Liver (tissue), 9 donors: ENCODE measurements around the gene CASQ1. TPM values are rescaled to one million over a fixed set of nuclear protein-coding genes. Genes with fewer than 3 reads are reported as not detected.

Experiments used
- DNase-seq: peaks from one replicate; pipeline ENCODE4 v3.0.0-alpha.2; 2017; ENCODE audit warnings: low spot score
- H3K27ac ChIP-seq, 2 donors: one replicate each; pipeline ENCODE4 v1.7.0; 2013; ENCODE audit warnings: inconsistent platforms in 2 of 2, low read length in 2 of 2, control low read depth in 1 of 2, low read depth in 1 of 2, mild to moderate bottlenecking in 1 of 2
- H3K27me3 ChIP-seq, 4 donors: one replicate each; pipeline versions ENCODE4 v1.6.1 to v1.7.0; 2013; ENCODE audit warnings: low read length in 3 of 4, inconsistent platforms in 1 of 4, mild to moderate bottlenecking in 1 of 4, moderate library complexity in 1 of 4; ENCODE audit not compliant: control insufficient read depth in 4 of 4, insufficient read depth in 4 of 4
- H3K36me3 ChIP-seq, 4 donors: one replicate each; pipeline versions ENCODE4 v1.6.1 to v1.7.0; 2013; ENCODE audit warnings: low read length in 3 of 4, mild to moderate bottlenecking in 3 of 4, low read depth in 1 of 4, moderate library complexity in 1 of 4; ENCODE audit not compliant: control insufficient read depth in 4 of 4, insufficient read depth in 3 of 4
- H3K4me1 ChIP-seq, 4 donors: one replicate each; pipeline versions ENCODE4 v1.6.1 to v1.7.0; 2013; ENCODE audit warnings: low read length in 3 of 4, mild to moderate bottlenecking in 3 of 4, moderate library complexity in 1 of 4; ENCODE audit not compliant: control insufficient read depth in 4 of 4, insufficient read depth in 4 of 4
- H3K4me3 ChIP-seq, 3 donors: one replicate each; pipeline versions ENCODE4 v1.6.1 to v1.7.0; 2013; ENCODE audit warnings: low read length in 3 of 3, control low read depth in 1 of 3, low read depth in 1 of 3, mild to moderate bottlenecking in 1 of 3
- H3K9ac ChIP-seq, 2 donors: one replicate each; pipeline ENCODE4 v1.7.0; 2013; ENCODE audit warnings: low read length in 2 of 2, mild to moderate bottlenecking in 2 of 2, moderate library complexity in 2 of 2, control low read depth in 1 of 2, low read depth in 1 of 2
- H3K9me3 ChIP-seq, 4 donors: one replicate each; pipeline versions ENCODE4 v1.6.1 to v1.7.0; 2013; ENCODE audit warnings: low read length in 3 of 4; ENCODE audit not compliant: control insufficient read depth in 4 of 4
- EGR1 ChIP-seq, 2 donors: IDR thresholded peaks; 2 replicates each; pipeline ENCODE4 v1.6.1; 2016 to 2018; ENCODE audit warnings: antibody characterized with exemption in 2 of 2, low read depth in 2 of 2
- FOXA1 ChIP-seq: IDR thresholded peaks from 2 replicates; pipeline ENCODE4 v1.6.1; 2016; ENCODE audit warnings: antibody characterized with exemption
- FOXA2 ChIP-seq: IDR thresholded peaks from 2 replicates; pipeline ENCODE4 v1.6.1; 2016; ENCODE audit warnings: antibody characterized with exemption
- GABPA ChIP-seq, 2 donors: IDR thresholded peaks in 1 of 2; conservative IDR thresholded peaks in 1 of 2; 2 replicates each; pipeline ENCODE4 v1.6.1; 2016; ENCODE audit warnings: antibody characterized with exemption in 2 of 2, mild to moderate bottlenecking in 1 of 2, moderate library complexity in 1 of 2
- HNF4A ChIP-seq, 2 donors: conservative IDR thresholded peaks; 2 replicates each; pipeline ENCODE4 v1.6.1; 2016; ENCODE audit warnings: antibody characterized with exemption in 2 of 2, mild to moderate bottlenecking in 2 of 2
- JUND ChIP-seq, 2 donors: IDR thresholded peaks; 2 replicates each; pipeline ENCODE4 v1.6.1; 2016; ENCODE audit warnings: antibody characterized with exemption in 2 of 2
- NR2F2 ChIP-seq: IDR thresholded peaks from 2 replicates; pipeline ENCODE4 v1.6.1; 2016; ENCODE audit warnings: antibody characterized with exemption
- RAD21 ChIP-seq, 2 donors: IDR thresholded peaks; 2 replicates each; pipeline ENCODE4 v1.6.1; 2016; ENCODE audit warnings: antibody characterized with exemption in 2 of 2, mild to moderate bottlenecking in 2 of 2
- RXRA ChIP-seq, 2 donors: IDR thresholded peaks; 2 replicates each; pipeline ENCODE4 v1.6.1; 2017 to 2018; ENCODE audit warnings: antibody characterized with exemption in 2 of 2, mild to moderate bottlenecking in 1 of 2
- SP1 ChIP-seq: IDR thresholded peaks from 2 replicates; pipeline ENCODE4 v1.6.1; 2018; ENCODE audit warnings: antibody characterized with exemption, mild to moderate bottlenecking
- TAF1 ChIP-seq: conservative IDR thresholded peaks from 2 replicates; pipeline ENCODE4 v1.6.1; 2016; ENCODE audit warnings: antibody characterized with exemption, mild to moderate bottlenecking
- YY1 ChIP-seq: IDR thresholded peaks from 2 replicates; pipeline ENCODE4 v1.6.1; 2016; ENCODE audit warnings: antibody characterized with exemption, mild to moderate bottlenecking
- WGBS: extraction: QIAGEN DNeasy Blood & Tissue Kit; methylation state at CpG from one replicate; pipeline ENCODE4 v1.1.7; 2013; 5-methylcytosine and 5-hydroxymethylcytosine counted together
- polyA plus RNA-seq, 2 donors: library from polyadenylated mRNA; stranded (reverse) in 1 of 2; unstranded in 1 of 2; fragments of 200-250 nt in 1 of 2; fragments of >200 nt in 1 of 2; fragmentation: Nextera tagmentation in 1 of 2; extraction: Ambion mirVana in 1 of 2; gene quantifications; one replicate each; pipeline versions ENCODE4 v1.2.1 to v1.2.3, GENCODE V29; 2013 to 2015
- total RNA-seq, 2 donors: library from RNA; depleted of rRNA; stranded (reverse); fragments of >200 nt; gene quantifications; one replicate each; pipeline ENCODE4 v1.2.3, GENCODE V29; 2014
- TF ChIP-seq, protein P1 (sequence below): IDR thresholded peaks from 2 replicates; pipeline ENCODE4 v1.6.1; 2016; ENCODE audit warnings: antibody characterized with exemption
- TF ChIP-seq, protein P2 (sequence below): IDR thresholded peaks from 2 replicates; pipeline ENCODE4 v1.6.1; 2016; ENCODE audit warnings: antibody characterized with exemption
- TF ChIP-seq, protein P3 (sequence below): IDR thresholded peaks from 2 replicates; pipeline ENCODE4 v1.6.1; 2016; ENCODE audit warnings: antibody characterized with exemption
- TF ChIP-seq, protein P4 (sequence below): IDR thresholded peaks from 2 replicates; pipeline ENCODE4 v1.6.1; 2016; ENCODE audit warnings: antibody characterized with exemption, mild to moderate bottlenecking
- TF ChIP-seq, protein P5 (sequence below): fragments of 150-350 bp; IDR thresholded peaks from 2 replicates; pipeline ENCODE4 v1.5.1; 2017; ENCODE audit warnings: improper control_type of control experiment, low read depth, low read length; ENCODE audit not compliant: missing input control
- donor health status: healthy.
- donor health status: healthy.
- donor health status: healthy.
- donor health status: healthy.
- donor health status: healthy.

CASQ1 gene
- total and polyA plus RNA-seq, 4 donors = not detected

DNA sequence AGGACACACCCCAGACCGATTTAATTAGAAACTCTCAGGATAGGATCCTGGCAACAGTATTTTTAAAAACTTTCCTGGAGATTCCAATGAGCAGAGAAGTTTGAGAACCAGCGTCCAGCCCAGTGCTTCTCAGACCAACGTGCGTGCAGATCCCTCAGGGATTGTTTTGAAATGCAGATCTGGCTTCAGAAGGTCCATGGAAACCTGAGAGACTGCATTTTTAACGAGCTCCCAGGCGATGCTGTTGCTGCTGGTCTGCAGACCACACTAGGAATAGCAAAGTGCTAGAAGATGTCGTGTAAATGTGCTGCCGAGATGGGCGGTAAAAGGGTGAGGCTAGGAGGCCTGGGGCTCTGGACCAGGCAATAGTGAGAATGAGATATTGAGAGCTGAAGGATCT, 18.4 kb upstream of the CASQ1 start:
- Histone ChIP-seq H3K4me1 (no peaks in the 10 kb centered on the region), H3K36me3 (no peaks in the 10 kb centered on the region), H3K27me3 (peaks cover 0 to 2% (median 0%) of the 10 kb centered on the region in 4 donors), H3K9me3 (no peaks in the 10 kb centered on the region), H3K27ac (no peak overlapping the region), H3K4me3 (no peak overlapping the region), H3K9ac (no peak overlapping the region)
- TF ChIP-seq, protein P1, sequence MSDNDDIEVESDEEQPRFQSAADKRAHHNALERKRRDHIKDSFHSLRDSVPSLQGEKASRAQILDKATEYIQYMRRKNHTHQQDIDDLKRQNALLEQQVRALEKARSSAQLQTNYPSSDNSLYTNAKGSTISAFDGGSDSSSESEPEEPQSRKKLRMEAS = no peak
- TF ChIP-seq, protein P2, sequence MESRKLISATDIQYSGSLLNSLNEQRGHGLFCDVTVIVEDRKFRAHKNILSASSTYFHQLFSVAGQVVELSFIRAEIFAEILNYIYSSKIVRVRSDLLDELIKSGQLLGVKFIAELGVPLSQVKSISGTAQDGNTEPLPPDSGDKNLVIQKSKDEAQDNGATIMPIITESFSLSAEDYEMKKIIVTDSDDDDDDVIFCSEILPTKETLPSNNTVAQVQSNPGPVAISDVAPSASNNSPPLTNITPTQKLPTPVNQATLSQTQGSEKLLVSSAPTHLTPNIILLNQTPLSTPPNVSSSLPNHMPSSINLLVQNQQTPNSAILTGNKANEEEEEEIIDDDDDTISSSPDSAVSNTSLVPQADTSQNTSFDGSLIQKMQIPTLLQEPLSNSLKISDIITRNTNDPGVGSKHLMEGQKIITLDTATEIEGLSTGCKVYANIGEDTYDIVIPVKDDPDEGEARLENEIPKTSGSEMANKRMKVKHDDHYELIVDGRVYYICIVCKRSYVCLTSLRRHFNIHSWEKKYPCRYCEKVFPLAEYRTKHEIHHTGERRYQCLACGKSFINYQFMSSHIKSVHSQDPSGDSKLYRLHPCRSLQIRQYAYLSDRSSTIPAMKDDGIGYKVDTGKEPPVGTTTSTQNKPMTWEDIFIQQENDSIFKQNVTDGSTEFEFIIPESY = no peak
- TF ChIP-seq YY1 (no peak), HNF4A (conservative IDR thresholded peaks at IDR 0.05) (no peak), GABPA (IDR thresholded peaks at IDR 0.05 in 1 of 2, conservative IDR thresholded peaks at IDR 0.05 in 1 of 2) (no peak), NR2F2 (no peak), RXRA (IDR thresholded peaks at IDR 0.05) (no peak), RAD21 (IDR thresholded peaks at IDR 0.05) (no peak), FOXA1 (no peak), FOXA2 (no peak), EGR1 (IDR thresholded peaks at IDR 0.05; ENCODE audit: low read depth in 2 of 2) (no peak), SP1 (no peak)
- TF ChIP-seq, protein P3, sequence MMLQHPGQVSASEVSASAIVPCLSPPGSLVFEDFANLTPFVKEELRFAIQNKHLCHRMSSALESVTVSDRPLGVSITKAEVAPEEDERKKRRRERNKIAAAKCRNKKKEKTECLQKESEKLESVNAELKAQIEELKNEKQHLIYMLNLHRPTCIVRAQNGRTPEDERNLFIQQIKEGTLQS = no peak
- TF ChIP-seq, protein P4, sequence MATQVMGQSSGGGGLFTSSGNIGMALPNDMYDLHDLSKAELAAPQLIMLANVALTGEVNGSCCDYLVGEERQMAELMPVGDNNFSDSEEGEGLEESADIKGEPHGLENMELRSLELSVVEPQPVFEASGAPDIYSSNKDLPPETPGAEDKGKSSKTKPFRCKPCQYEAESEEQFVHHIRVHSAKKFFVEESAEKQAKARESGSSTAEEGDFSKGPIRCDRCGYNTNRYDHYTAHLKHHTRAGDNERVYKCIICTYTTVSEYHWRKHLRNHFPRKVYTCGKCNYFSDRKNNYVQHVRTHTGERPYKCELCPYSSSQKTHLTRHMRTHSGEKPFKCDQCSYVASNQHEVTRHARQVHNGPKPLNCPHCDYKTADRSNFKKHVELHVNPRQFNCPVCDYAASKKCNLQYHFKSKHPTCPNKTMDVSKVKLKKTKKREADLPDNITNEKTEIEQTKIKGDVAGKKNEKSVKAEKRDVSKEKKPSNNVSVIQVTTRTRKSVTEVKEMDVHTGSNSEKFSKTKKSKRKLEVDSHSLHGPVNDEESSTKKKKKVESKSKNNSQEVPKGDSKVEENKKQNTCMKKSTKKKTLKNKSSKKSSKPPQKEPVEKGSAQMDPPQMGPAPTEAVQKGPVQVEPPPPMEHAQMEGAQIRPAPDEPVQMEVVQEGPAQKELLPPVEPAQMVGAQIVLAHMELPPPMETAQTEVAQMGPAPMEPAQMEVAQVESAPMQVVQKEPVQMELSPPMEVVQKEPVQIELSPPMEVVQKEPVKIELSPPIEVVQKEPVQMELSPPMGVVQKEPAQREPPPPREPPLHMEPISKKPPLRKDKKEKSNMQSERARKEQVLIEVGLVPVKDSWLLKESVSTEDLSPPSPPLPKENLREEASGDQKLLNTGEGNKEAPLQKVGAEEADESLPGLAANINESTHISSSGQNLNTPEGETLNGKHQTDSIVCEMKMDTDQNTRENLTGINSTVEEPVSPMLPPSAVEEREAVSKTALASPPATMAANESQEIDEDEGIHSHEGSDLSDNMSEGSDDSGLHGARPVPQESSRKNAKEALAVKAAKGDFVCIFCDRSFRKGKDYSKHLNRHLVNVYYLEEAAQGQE = no peak
- TF ChIP-seq, protein P5, sequence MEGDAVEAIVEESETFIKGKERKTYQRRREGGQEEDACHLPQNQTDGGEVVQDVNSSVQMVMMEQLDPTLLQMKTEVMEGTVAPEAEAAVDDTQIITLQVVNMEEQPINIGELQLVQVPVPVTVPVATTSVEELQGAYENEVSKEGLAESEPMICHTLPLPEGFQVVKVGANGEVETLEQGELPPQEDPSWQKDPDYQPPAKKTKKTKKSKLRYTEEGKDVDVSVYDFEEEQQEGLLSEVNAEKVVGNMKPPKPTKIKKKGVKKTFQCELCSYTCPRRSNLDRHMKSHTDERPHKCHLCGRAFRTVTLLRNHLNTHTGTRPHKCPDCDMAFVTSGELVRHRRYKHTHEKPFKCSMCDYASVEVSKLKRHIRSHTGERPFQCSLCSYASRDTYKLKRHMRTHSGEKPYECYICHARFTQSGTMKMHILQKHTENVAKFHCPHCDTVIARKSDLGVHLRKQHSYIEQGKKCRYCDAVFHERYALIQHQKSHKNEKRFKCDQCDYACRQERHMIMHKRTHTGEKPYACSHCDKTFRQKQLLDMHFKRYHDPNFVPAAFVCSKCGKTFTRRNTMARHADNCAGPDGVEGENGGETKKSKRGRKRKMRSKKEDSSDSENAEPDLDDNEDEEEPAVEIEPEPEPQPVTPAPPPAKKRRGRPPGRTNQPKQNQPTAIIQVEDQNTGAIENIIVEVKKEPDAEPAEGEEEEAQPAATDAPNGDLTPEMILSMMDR = no peak
- DNase-seq = no peak
- WGBS = 67% methylated on average over 9 of the region's 9 CpGs

DNA sequence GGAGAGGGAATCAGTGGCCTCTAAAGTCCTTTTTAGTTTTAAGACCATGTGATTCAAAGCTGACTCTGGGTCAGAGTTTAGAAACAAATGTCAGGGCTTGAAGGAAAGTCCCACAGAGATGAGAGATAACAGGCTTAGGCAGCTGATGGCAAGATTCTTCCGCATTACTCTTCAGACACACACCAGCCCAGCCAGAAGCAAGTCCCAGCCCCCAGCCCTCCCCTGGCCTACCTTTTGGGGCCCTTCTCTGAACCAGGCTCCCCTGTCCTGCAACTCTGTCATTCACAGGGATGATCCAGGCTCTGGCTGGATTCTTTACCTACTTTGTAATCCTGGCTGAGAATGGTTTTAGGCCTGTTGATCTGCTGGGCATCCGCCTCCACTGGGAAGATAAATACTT, 13.1 kb upstream of the CASQ1 start:
- DNase-seq = no peak
- Histone ChIP-seq H3K27ac (no peak overlapping the region), H3K9ac (no peak overlapping the region), H3K4me1 (no peaks in the 10 kb centered on the region), H3K36me3 (no peaks in the 10 kb centered on the region), H3K4me3 (no peak overlapping the region), H3K27me3 (peaks cover 0 to 2% (median 0%) of the 10 kb centered on the region in 4 donors), H3K9me3 (no peaks in the 10 kb centered on the region)
- 95% methylated on average over 2 of the region's 2 CpGs for WGBS
- TF ChIP-seq, protein P5 = no peak
- TF ChIP-seq, protein P4 = no peak
- TF ChIP-seq, protein P3 = no peak
- TF ChIP-seq FOXA2 (no peak), TAF1 (no peak), RAD21 (IDR thresholded peaks at IDR 0.05) (no peak), JUND (IDR thresholded peaks at IDR 0.05) (no peak), SP1 (no peak), EGR1 (IDR thresholded peaks at IDR 0.05; ENCODE audit: low read depth in 2 of 2) (no peak)
- TF ChIP-seq, protein P1 = no peak
